ENCODE measurements around the gene ZCCHC24. TPM values are rescaled to one million over a fixed set of nuclear protein-coding genes. Genes with fewer than 3 reads are reported as not detected.

The ZCCHC24 gene
- total RNA-seq, 4 donors from 2014 or later: 32.8 to 122 (median 37.7) TPM

DNA sequence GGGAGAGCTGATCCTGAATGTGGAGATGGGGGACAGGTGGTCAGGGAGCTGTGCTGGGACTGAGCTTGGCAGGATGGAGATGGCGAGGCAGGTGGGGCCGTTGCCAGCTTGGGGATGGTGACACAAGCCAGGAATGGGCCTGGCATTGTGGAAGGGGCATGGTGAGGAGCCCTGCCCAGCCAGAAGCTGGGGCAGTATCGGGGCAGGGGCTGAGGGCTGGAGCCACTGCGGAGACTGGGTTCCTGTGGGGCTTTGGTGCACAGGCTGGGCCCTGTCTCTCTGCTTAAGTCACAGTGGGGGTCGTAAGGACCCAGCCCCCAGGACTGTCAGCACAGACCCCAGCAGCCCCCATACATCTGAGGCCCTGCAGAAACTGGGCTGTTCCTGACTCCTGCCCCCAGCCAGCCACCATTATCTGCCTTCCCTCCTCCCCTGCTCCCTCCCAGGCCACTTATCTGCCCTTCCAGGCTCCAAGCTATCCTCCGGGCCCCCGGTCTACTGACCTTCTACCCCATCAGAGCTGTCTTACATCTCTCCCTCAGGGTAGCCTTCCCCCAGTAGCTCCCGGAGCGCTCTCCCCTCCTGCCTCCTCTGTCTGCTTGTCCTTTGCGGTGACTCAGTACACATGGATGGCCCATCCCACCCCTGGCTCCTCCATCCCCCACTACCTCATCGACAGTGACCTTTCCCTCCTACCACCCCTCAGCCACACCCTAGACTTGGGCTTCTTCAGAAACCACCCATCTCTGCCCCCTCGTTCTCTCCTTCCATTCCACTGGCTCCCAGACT, 54.0 kb downstream of the ZCCHC24 start:
- peak; percentile 36 to 40 for DNase-seq
- H3K4me3 ChIP-seq: no peak overlapping the region
- H3K27me3 ChIP-seq: no peaks in the 10 kb centered on the region
- TF ChIP-seq, protein P1, sequence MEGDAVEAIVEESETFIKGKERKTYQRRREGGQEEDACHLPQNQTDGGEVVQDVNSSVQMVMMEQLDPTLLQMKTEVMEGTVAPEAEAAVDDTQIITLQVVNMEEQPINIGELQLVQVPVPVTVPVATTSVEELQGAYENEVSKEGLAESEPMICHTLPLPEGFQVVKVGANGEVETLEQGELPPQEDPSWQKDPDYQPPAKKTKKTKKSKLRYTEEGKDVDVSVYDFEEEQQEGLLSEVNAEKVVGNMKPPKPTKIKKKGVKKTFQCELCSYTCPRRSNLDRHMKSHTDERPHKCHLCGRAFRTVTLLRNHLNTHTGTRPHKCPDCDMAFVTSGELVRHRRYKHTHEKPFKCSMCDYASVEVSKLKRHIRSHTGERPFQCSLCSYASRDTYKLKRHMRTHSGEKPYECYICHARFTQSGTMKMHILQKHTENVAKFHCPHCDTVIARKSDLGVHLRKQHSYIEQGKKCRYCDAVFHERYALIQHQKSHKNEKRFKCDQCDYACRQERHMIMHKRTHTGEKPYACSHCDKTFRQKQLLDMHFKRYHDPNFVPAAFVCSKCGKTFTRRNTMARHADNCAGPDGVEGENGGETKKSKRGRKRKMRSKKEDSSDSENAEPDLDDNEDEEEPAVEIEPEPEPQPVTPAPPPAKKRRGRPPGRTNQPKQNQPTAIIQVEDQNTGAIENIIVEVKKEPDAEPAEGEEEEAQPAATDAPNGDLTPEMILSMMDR (IDR thresholded peaks at IDR 0.05): no peak
- TF ChIP-seq POLR2A (IDR thresholded peaks at IDR 0.05): no peak
- peak overlapping the region; percentile 57 to 73 for H3K27ac ChIP-seq
- peaks cover 3 to 6% of the 10 kb centered on the region in 2 donors for H3K4me1 ChIP-seq
- intact Hi-C loops (cut with DNase I; ENCODE audit: low total_unique reads): no loop called here
- H3K36me3 ChIP-seq: no peaks in the 10 kb centered on the region
- H3K9me3 ChIP-seq: no peaks in the 10 kb centered on the region

DNA sequence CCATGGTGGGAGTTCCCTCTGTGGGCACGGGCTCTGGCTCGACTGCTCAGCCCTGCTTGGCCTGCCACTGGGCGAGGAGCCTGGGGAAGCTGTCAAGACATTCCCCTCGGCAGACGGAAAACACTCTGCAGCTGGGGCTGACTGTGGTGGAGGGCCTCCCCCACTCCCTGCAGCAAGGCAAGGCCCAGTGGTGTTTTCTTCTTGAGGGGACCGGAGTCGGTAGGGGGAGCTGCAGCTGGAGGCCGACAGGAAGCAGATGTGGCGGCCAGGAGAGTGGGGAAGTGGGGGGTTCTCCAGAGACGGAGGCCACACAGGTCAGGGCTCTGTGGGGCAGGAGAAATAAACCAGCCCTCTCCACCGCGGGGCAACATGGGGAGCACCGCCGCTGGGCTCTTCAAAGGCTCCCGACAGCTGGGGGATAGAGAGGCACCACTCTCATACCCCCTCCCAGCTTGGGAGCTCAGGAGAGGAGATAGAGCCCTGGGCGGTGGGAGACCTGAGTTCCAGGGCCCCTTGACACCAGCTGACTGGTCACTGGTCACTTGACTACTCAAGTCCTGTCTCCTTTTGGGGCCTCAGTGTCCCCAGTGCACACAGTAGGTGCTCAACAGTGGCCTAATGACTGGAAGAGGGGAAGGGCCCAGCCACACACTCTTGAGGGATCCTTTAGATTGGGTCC, 54.7 kb downstream of the ZCCHC24 start:
- H3K27me3 ChIP-seq: no peaks in the 10 kb centered on the region
- DNase-seq: peak; percentile 63 to 77
- intact Hi-C loops (cut with DNase I; ENCODE audit: low total_unique reads): no loop called here
- TF ChIP-seq, protein P1 (IDR thresholded peaks at IDR 0.05): peak; percentile 20 to 39 (median 34)
- TF ChIP-seq POLR2A (IDR thresholded peaks at IDR 0.05): no peak
- H3K4me3 ChIP-seq: no peak overlapping the region
- H3K4me1 ChIP-seq: peaks cover 0 to 6% of the 10 kb centered on the region in 2 donors
- H3K27ac ChIP-seq: peak overlapping the region; percentile 57 to 73
- H3K9me3 ChIP-seq: no peaks in the 10 kb centered on the region
- H3K36me3 ChIP-seq: no peaks in the 10 kb centered on the region

DNA sequence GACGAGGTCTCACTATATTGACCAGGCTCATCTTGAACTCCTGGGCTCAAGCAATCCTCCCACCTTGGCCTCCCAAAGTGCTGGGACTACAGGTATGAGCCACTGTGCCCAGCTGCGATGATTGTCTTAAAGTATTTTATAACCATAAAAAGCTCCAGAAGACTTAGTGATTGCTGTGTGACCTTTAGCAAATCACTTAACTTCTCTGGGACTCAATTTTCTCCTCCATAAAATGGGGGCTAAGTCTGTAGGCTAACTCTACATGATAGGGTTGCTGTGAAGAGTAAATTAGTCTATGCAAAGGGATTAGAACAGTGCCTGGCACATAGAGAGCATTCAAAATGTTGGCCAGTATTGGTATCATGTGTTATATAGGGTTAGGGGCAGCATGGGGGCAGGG, 55.4 kb downstream of the ZCCHC24 start:
- no peaks in the 10 kb centered on the region for H3K27me3 ChIP-seq

GRCh38 chr10:79387974-79388850, 57.2 kb downstream of the ZCCHC24 start:
- H3K36me3 ChIP-seq: no peaks in the 10 kb centered on the region

More for the DNA sequence above, 55.4 kb downstream of the ZCCHC24 start:
- no peaks in the 10 kb centered on the region for H3K9me3 ChIP-seq
- no peak for DNase-seq
- no peaks in the 10 kb centered on the region for H3K36me3 ChIP-seq
- peaks cover 0 to 6% of the 10 kb centered on the region in 2 donors for H3K4me1 ChIP-seq
- H3K4me3 ChIP-seq: no peak overlapping the region
- intact Hi-C loops (cut with DNase I; ENCODE audit: low total_unique reads): no loop called here
- TF ChIP-seq, protein P1 (IDR thresholded peaks at IDR 0.05): no peak
- no peak for TF ChIP-seq POLR2A (IDR thresholded peaks at IDR 0.05)
- H3K27ac ChIP-seq: peak overlapping the region; percentile 57 to 73

More at GRCh38 chr10:79387974-79388850, 57.2 kb downstream of the ZCCHC24 start:
- Histone ChIP-seq H3K27me3 (no peaks in the 10 kb centered on the region), H3K9me3 (no peaks in the 10 kb centered on the region), H3K4me3 (no peak overlapping the region), H3K4me1 (peaks cover 0 to 6% of the 10 kb centered on the region in 2 donors), H3K27ac (peak overlapping the region; percentile 74 to 87)
- intact Hi-C loops (cut with DNase I; ENCODE audit: low total_unique reads): no loop called here
- TF ChIP-seq, protein P1 (IDR thresholded peaks at IDR 0.05): no peak
- no peak for TF ChIP-seq POLR2A (IDR thresholded peaks at IDR 0.05)
- no peak for DNase-seq
